AG10803 (cell line): ENCODE results near the gene TTLL8.

ENCODE experiments used
- DNase-seq: peaks from one replicate; pipeline ENCODE4 v3.0.0; 2010; ENCODE audit warnings: low read depth
- H3K4me3 ChIP-seq: 2 replicates; pipeline ENCODE4 v1.5.1; 2011; ENCODE audit warnings: mild to moderate bottlenecking, low read length, control low read depth
- CTCF ChIP-seq: conservative IDR thresholded peaks from 2 replicates; pipeline ENCODE4 v1.5.1; 2011; ENCODE audit warnings: mild to moderate bottlenecking, low read length, control low read depth, inconsistent platforms

Gene TTLL8

GRCh38 chr22:50053861-50054260, 4.2 kb downstream of the TTLL8 start:
- DNase-seq = no peak
- H3K4me3 ChIP-seq = no peak overlapping the region
- TF ChIP-seq CTCF = no peak

GRCh38 chr22:50051930-50052329, 6.2 kb downstream of the TTLL8 start:
- DNase-seq = no peak
- TF ChIP-seq CTCF = no peak
- no peak overlapping the region for H3K4me3 ChIP-seq

- TF ChIP-seq CTCF = no peak
- DNase-seq = no peak
- no peak overlapping the region for H3K4me3 ChIP-seq
These were observed 8.6 kb downstream of the TTLL8 start for GRCh38 chr22:50049299-50050195.

GRCh38 chr22:50048836-50049235, 9.3 kb downstream of the TTLL8 start:
- DNase-seq = no peak

GRCh38 chr22:50048061-50048765, 9.9 kb downstream of the TTLL8 start:
- no peak overlapping the region for H3K4me3 ChIP-seq
- TF ChIP-seq CTCF = no peak
- DNase-seq = no peak

More at GRCh38 chr22:50048836-50049235, 9.3 kb downstream of the TTLL8 start:
- TF ChIP-seq CTCF = no peak
- no peak overlapping the region for H3K4me3 ChIP-seq

GRCh38 chr22:50047346-50047745, 10.8 kb downstream of the TTLL8 start:
- no peak overlapping the region for H3K4me3 ChIP-seq
- no peak for TF ChIP-seq CTCF

More at GRCh38 chr22:50047346-50047745, 10.8 kb downstream of the TTLL8 start:
- no peak for DNase-seq
